Endothelial cell of umbilical vein (primary cell): ENCODE measurements around the gene ZNF609. TPM values are rescaled to one million over a fixed set of nuclear protein-coding genes. Genes with fewer than 3 reads are reported as not detected.

ENCODE experiments used
- BruUV-seq: library from RNA; stranded (reverse); fragments of 400-500 nt; replicated peaks from 2 replicates; lab custom pipeline; 2021; lab: Mats Ljungman, UMichigan
- CTCF ChIA-PET: fragments of 300-600, 350-600 bp; sonication (Branson Sonifier 250); formaldehyde crosslinking; loops from one replicate; lab custom pipeline; 2021; ENCODE audit warnings: antibody characterized with exemption, inconsistent platforms; lab: Charles Lee
- POLR2A ChIA-PET: fragments of 300-600, 350-600 bp; sonication (Branson Sonifier 250); formaldehyde crosslinking; loops from one replicate; lab custom pipeline; 2021; ENCODE audit warnings: antibody characterized with exemption, inconsistent platforms; lab: Charles Lee
- DNase-seq: peaks from one replicate; pipeline ENCODE4 v3.0.0-alpha.2; 2011; ENCODE audit warnings: low read depth, low spot score
- FAIRE-seq: peaks from 2 replicates; lab custom pipeline; 2011; peaks lifted over from hg19 to GRCh38; lab: Jason Lieb, UNC
- H2AFZ ChIP-seq: 2 replicates; pipeline ENCODE4 v1.6.0; 2012; ENCODE audit warnings: low read depth, low read length, control low read depth, inconsistent platforms
- H3K27ac ChIP-seq: 2 replicates; pipeline ENCODE4 v1.5.1; 2011; ENCODE audit warnings: low read depth, mild to moderate bottlenecking, control low read depth, low read length, moderate library complexity; ENCODE audit not compliant: insufficient read depth
- H3K27me3 ChIP-seq, 2 experiments: 2 replicates each; pipeline versions ENCODE4 v1.6.0 to v1.6.1; 2011; ENCODE audit warnings: low read length in 2 of 2, mixed read lengths in 1 of 2; ENCODE audit not compliant: control insufficient read depth in 2 of 2, insufficient read depth in 2 of 2
- H3K36me3 ChIP-seq, 2 experiments: 2 replicates in 1 of 2; 3 replicates in 1 of 2; pipeline ENCODE4 v1.5.1; 2011; ENCODE audit warnings: low read length in 2 of 2, mild to moderate bottlenecking in 1 of 2, moderate library complexity in 1 of 2; ENCODE audit not compliant: control insufficient read depth in 2 of 2, insufficient read depth in 2 of 2; ENCODE audit errors: extremely low read depth in 1 of 2
- H3K4me1 ChIP-seq: 3 replicates; pipeline ENCODE4 v1.5.1; 2011; ENCODE audit warnings: mild to moderate bottlenecking, low read length; ENCODE audit not compliant: control insufficient read depth, insufficient read depth; ENCODE audit errors: extremely low read depth
- H3K4me2 ChIP-seq: 2 replicates; pipeline ENCODE4 v1.6.1; 2011; ENCODE audit warnings: low read length, control low read depth, mixed read lengths; ENCODE audit not compliant: insufficient read depth
- H3K4me3 ChIP-seq, 3 experiments: fragments of 200-600 bp in 1 of 3; sonication (generic), shearing (Covaris generic) in 1 of 3; replicated peaks in 1 of 3; 2 replicates each; pipeline ENCODE4 v1.5.1; 2011 to 2016; ENCODE audit warnings: control low read depth in 3 of 3, low read length in 3 of 3, mild to moderate bottlenecking in 2 of 3, inconsistent platforms in 1 of 3, low read depth in 1 of 3, moderate library complexity in 1 of 3; ENCODE audit not compliant: insufficient read depth in 1 of 3
- H3K79me2 ChIP-seq: 2 replicates; pipeline ENCODE4 v1.6.0; 2012; ENCODE audit warnings: low read length, inconsistent platforms; ENCODE audit not compliant: control insufficient read depth, insufficient read depth
- H3K9ac ChIP-seq: replicated peaks from 2 replicates; pipeline ENCODE3; 2011; ENCODE audit warnings: low read length, control low read depth; ENCODE audit not compliant: insufficient read depth; ENCODE audit errors: extremely low read depth
- H3K9me1 ChIP-seq: replicated peaks from 3 replicates; pipeline ENCODE4 v1.6.0; 2011; ENCODE audit warnings: mild to moderate bottlenecking, low read length; ENCODE audit not compliant: control insufficient read depth, insufficient read depth; ENCODE audit errors: extremely low read depth
- H3K9me3 ChIP-seq: replicated peaks from 2 replicates; pipeline ENCODE4 v1.5.1; 2012; ENCODE audit warnings: low read length, inconsistent platforms; ENCODE audit not compliant: control insufficient read depth, insufficient read depth
- H4K20me1 ChIP-seq: replicated peaks from 2 replicates; pipeline ENCODE3; 2011; ENCODE audit warnings: mild to moderate bottlenecking, low read length; ENCODE audit not compliant: control insufficient read depth, insufficient read depth; ENCODE audit errors: extremely low read depth
- CTCF ChIP-seq, 2 donors: IDR thresholded peaks; 1 replicate in 1 of 2; 2 replicates in 1 of 2; pipeline ENCODE4 v1.5.1; 2011; ENCODE audit warnings: low read length in 2 of 2, mild to moderate bottlenecking in 2 of 2, moderate library complexity in 2 of 2, control low read depth in 1 of 2, inconsistent platforms in 1 of 2, low read depth in 1 of 2; ENCODE audit not compliant: insufficient read depth in 1 of 2; ENCODE audit errors: extremely low read depth in 1 of 2
- EZH2 ChIP-seq: IDR thresholded peaks from 2 replicates; pipeline ENCODE4 v1.6.1; 2012; ENCODE audit warnings: borderline replicate concordance, low read depth, mild to moderate bottlenecking, moderate library complexity, low read length, inconsistent platforms; ENCODE audit not compliant: severe bottlenecking
- FOS ChIP-seq: IDR thresholded peaks from 2 replicates; pipeline ENCODE4 v1.6.1; 2011; ENCODE audit warnings: mild to moderate bottlenecking, low read length, moderate library complexity, borderline replicate concordance; ENCODE audit not compliant: insufficient read depth
- GATA2 ChIP-seq: IDR thresholded peaks from 2 replicates; pipeline ENCODE4 v1.7.0; 2011; ENCODE audit warnings: low read depth, mild to moderate bottlenecking, moderate library complexity, mixed read lengths, low read length; ENCODE audit not compliant: insufficient read length, insufficient read depth
- JUN ChIP-seq: IDR thresholded peaks from 2 replicates; pipeline ENCODE4 v1.6.1; 2011; ENCODE audit warnings: borderline replicate concordance, low read depth; ENCODE audit not compliant: insufficient read length, insufficient read depth
- MYC ChIP-seq: IDR thresholded peaks from one replicate; pipeline ENCODE4 v1.6.1; 2011; ENCODE audit warnings: mild to moderate bottlenecking, low read depth, low read length
- POLR2A ChIP-seq: IDR thresholded peaks from 2 replicates; pipeline ENCODE4 v1.6.1; 2012; ENCODE audit warnings: low read depth, mild to moderate bottlenecking, control low read depth, low read length
- POLR2AphosphoS5 ChIP-seq: IDR thresholded peaks from 2 replicates; pipeline ENCODE4 v1.6.1; 2012; ENCODE audit warnings: low read depth, mild to moderate bottlenecking, control low read depth, low read length, moderate library complexity; ENCODE audit not compliant: insufficient read depth
- dilution Hi-C: fragments of 300-500 bp; cut with MboI; formaldehyde crosslinking; loops from one replicate; pipeline ENCODE4 v1.15.0; 2019; ENCODE audit warnings: low sequenced_read_pairs; ENCODE audit not compliant: extremely low pct_ligation_motif_present
- intact Hi-C: fragments of 100-400 bp; cut with micrococcal nuclease; formaldehyde crosslinking; loops from one replicate; pipeline ENCODE4 v1.10.0; 2022
- polyA plus RNA-seq, 4 experiments: library from polyadenylated mRNA; depleted of rRNA in 3 of 4; stranded (reverse) in 3 of 4; unstranded in 1 of 4; fragments of >200 nt; gene quantifications; 2 replicates each; pipeline versions ENCODE4 v1.2.1 to v1.2.3, GENCODE V29; 2011 to 2012; ENCODE audit warnings: missing spikeins in 1 of 4
- total RNA-seq: library from RNA; stranded (reverse); gene quantifications from 2 replicates; pipeline ENCODE4 v1.2.3, GENCODE V29; 2021
- TF ChIP-seq, protein P1 (sequence below): IDR thresholded peaks from 2 replicates; pipeline ENCODE4 v1.6.1; 2011; ENCODE audit not compliant: insufficient read depth, insufficient read length

The ZNF609 gene
- total and polyA plus RNA-seq, 2 donors (not counting 3 experiments of a cell fraction or from before 2014, with no cell fraction given) = 18.2 to 49.6 TPM

GRCh38 chr15:64459066-64459781, 1.2 kb upstream of the ZNF609 start:
- H2AFZ ChIP-seq = no peak overlapping the region
- no peak for DNase-seq
- TF ChIP-seq MYC (no peak), FOS (no peak), POLR2A (no peak), CTCF (IDR thresholded peaks at IDR 0.05; ENCODE audit: extremely low read depth in 1 of 2, insufficient read depth in 1 of 2, low read depth in 1 of 2, low read length in 2 of 2) (no peak), EZH2 (no peak), GATA2 (no peak), POLR2AphosphoS5 (no peak), JUN (no peak)
- TF ChIP-seq, protein P1, sequence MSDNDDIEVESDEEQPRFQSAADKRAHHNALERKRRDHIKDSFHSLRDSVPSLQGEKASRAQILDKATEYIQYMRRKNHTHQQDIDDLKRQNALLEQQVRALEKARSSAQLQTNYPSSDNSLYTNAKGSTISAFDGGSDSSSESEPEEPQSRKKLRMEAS = no peak
- intact Hi-C loops (no loop called here), dilution Hi-C loops (no loop called here)
- no peaks in the 10 kb centered on the region for H3K9me1 ChIP-seq
- POLR2A ChIA-PET = no interaction called here
- FAIRE-seq = no peak
- no peak overlapping the region for H3K27ac ChIP-seq
- H3K4me3 ChIP-seq = no peak overlapping the region
- peak overlapping the region; percentile 84 for H3K4me2 ChIP-seq
- H3K9ac ChIP-seq = no peak overlapping the region
- CTCF ChIA-PET = interaction anchor here (1.0 to 3.3 kb wide), 8 partner anchors 15 to 223 kb away, joined by 3 to 16 read pairs (median 7); no protein-coding TSS in a partner anchor
- peaks cover 33% of the 10 kb centered on the region for H3K79me2 ChIP-seq
- H3K36me3 ChIP-seq = peaks cover 0 to under 1% of the 10 kb centered on the region in 2 experiments
- no peaks in the 10 kb centered on the region for H3K27me3 ChIP-seq
- H3K4me1 ChIP-seq = peaks cover 21% of the 10 kb centered on the region
- BruUV-seq = no TSS peak
- no peaks in the 10 kb centered on the region for H3K9me3 ChIP-seq
- peaks cover 2% of the 10 kb centered on the region for H4K20me1 ChIP-seq
